ENCODE measurements around the gene MS4A4E.

DNA sequence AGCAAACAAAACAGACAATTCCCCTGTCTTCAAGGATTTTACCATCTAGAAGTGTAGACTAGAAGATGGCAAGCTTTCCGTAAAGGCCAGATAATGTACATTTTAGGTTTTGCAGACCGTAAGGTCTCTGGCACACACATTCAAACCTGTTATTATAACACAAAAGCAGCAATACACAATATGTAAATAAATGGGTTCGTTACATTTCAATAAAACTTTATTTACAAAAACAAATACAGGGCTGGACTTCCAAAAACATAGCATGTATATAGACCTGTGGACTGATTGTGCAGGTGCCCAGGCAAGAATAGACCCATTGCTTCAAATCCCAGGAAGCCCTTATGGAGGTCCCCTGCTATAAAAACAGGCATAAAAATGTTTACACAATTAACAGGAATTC, 33.0 kb downstream of the MS4A4E start:
- TF ChIP-seq, protein P1, sequence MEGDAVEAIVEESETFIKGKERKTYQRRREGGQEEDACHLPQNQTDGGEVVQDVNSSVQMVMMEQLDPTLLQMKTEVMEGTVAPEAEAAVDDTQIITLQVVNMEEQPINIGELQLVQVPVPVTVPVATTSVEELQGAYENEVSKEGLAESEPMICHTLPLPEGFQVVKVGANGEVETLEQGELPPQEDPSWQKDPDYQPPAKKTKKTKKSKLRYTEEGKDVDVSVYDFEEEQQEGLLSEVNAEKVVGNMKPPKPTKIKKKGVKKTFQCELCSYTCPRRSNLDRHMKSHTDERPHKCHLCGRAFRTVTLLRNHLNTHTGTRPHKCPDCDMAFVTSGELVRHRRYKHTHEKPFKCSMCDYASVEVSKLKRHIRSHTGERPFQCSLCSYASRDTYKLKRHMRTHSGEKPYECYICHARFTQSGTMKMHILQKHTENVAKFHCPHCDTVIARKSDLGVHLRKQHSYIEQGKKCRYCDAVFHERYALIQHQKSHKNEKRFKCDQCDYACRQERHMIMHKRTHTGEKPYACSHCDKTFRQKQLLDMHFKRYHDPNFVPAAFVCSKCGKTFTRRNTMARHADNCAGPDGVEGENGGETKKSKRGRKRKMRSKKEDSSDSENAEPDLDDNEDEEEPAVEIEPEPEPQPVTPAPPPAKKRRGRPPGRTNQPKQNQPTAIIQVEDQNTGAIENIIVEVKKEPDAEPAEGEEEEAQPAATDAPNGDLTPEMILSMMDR (IDR thresholded peaks at IDR 0.05) = no peak
- no peak for TF ChIP-seq POLR2A (IDR thresholded peaks at IDR 0.05)
